GM12891 (cell line): ENCODE results near the gene RBFOX2.

ENCODE experiments used
- POLR2AphosphoS5 ChIP-seq: IDR thresholded peaks from 2 replicates; pipeline ENCODE4 v1.6.1; 2011; ENCODE audit warnings: low read depth, low read length, control low read depth
- TAF1 ChIP-seq: IDR thresholded peaks from 2 replicates; pipeline ENCODE4 v1.6.1; 2011; ENCODE audit warnings: low read depth, low read length, control low read depth

GRCh38 chr22:35752863-35753189, 275.8 kb downstream of the RBFOX2 start:
- TF ChIP-seq TAF1 (no peak), POLR2AphosphoS5 (no peak)
